Activated CD4-positive, alpha-beta T cell treated with anti-CD3 and anti-CD28 coated beads, Interleukin-2, amount 50 U/mL, for 1 hour (primary cell): Measurements from ENCODE around the gene A2M.

ENCODE experiments used
- DNase-seq: peaks from one replicate; pipeline ENCODE4 v3.0.0-alpha.2; 2020

The A2M gene

GRCh38 chr12:9098115-9098452 lies 17.6 kb downstream of the A2M start:
- DNase-seq, result no peak

- no peak for DNase-seq
Measured at GRCh38 chr12:9096563-9097176, 19.0 kb downstream of the A2M start.

GRCh38 chr12:9095322-9095721 lies 20.4 kb downstream of the A2M start:
- DNase-seq, result no peak

- DNase-seq, result no peak
Measured at GRCh38 chr12:9094512-9095206, 21.1 kb downstream of the A2M start.

- DNase-seq, result no peak
Measured at GRCh38 chr12:9091891-9092598, 23.7 kb downstream of the A2M start.

- no peak for DNase-seq
Measured at GRCh38 chr12:9090220-9090619, 25.5 kb downstream of the A2M start.

- no peak for DNase-seq
Measured at GRCh38 chr12:9087087-9087835, 28.5 kb downstream of the A2M start.

GRCh38 chr12:9086087-9086486 lies 29.6 kb downstream of the A2M start:
- no peak for DNase-seq

GRCh38 chr12:9084417-9084816 lies 31.3 kb downstream of the A2M start:
- DNase-seq, result no peak

GRCh38 chr12:9083793-9084192 lies 31.9 kb downstream of the A2M start:
- no peak for DNase-seq

- no peak for DNase-seq
Measured at GRCh38 chr12:9081667-9082427, 33.9 kb downstream of the A2M start.

- DNase-seq, result no peak
Measured at GRCh38 chr12:9079883-9080675, 35.6 kb downstream of the A2M start.

- no peak for DNase-seq
Measured at GRCh38 chr12:9079082-9079481, 36.6 kb downstream of the A2M start.

GRCh38 chr12:9077152-9078031 lies 38.3 kb downstream of the A2M start:
- no peak for DNase-seq

- DNase-seq, result no peak
Measured at GRCh38 chr12:9076733-9077132, 39.0 kb downstream of the A2M start.

- DNase-seq, result no peak
Measured at GRCh38 chr12:9075138-9075535, 40.6 kb downstream of the A2M start.

GRCh38 chr12:9074484-9075137 lies 41.1 kb downstream of the A2M start:
- no peak for DNase-seq

GRCh38 chr12:9073076-9073475 lies 42.6 kb downstream of the A2M start:
- no peak for DNase-seq

GRCh38 chr12:9072481-9073038 lies 43.2 kb downstream of the A2M start:
- no peak for DNase-seq

- DNase-seq, result no peak
Measured at GRCh38 chr12:9071969-9072368, 43.8 kb downstream of the A2M start.
